RKO (cell line): ENCODE measurements around the gene ACTN1.

Source experiments
- DNase-seq: peaks from one replicate; pipeline ENCODE4 v3.0.0-alpha.2; 2016; ENCODE audit warnings: low spot score

ACTN1 gene

GRCh38 chr14:68936476-68936875, 42.6 kb downstream of the ACTN1 start:
- no peak for DNase-seq

- DNase-seq: no peak
Measured at GRCh38 chr14:68935761-68936214, 43.3 kb downstream of the ACTN1 start.

DNA sequence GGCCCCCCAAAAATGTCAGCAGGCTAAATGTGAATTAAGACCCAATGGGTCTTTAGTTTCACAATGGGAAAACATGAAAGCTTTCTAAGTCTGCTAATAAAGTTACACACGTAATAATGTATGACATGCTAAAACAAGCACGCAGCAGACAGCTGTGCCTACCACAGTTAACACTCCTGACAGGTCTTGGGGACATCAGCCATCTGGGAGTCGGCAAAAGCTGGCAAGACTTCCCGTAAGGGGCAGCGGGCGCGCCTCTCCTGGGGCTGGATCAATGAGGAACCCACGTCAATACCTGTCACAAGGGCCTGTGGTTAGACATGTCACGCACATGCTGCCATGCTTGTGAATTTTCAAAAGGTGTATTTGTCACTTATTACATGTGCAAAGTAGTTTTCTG, 45.0 kb downstream of the ACTN1 start:
- DNase-seq: no peak

GRCh38 chr14:68932686-68933085, 46.4 kb downstream of the ACTN1 start:
- no peak for DNase-seq

- DNase-seq: no peak
Measured at GRCh38 chr14:68932231-68932630, 46.9 kb downstream of the ACTN1 start.

DNA sequence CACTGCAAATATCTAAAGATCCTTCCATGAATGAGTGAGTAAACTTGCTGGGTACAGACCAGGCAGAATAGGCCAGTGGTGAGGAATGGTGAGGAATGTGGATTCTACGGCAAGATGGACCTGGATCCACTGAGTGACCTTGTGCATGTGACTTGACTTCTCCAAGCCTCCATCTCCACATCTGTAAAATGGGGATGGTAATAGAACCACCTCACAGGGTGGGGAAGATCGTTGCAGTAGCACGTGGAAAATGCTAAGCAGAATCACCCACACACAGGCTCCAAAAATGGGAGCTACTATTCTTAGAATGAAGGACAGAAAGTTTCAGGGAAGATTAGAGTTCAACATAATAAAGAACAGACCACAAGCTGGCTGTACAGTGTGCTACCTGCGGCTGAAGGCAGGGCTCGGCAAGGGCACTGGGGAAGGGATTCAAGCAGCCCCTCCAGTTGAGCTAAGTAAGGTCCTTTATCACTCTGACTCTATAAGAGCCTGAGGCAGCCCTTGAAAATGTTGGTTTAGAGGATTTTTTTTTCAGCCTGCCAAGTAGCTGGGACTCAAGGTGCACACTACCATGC, 47.5 kb downstream of the ACTN1 start:
- no peak for DNase-seq

- no peak for DNase-seq
Measured at GRCh38 chr14:68931063-68931462, 48.0 kb downstream of the ACTN1 start.

DNA sequence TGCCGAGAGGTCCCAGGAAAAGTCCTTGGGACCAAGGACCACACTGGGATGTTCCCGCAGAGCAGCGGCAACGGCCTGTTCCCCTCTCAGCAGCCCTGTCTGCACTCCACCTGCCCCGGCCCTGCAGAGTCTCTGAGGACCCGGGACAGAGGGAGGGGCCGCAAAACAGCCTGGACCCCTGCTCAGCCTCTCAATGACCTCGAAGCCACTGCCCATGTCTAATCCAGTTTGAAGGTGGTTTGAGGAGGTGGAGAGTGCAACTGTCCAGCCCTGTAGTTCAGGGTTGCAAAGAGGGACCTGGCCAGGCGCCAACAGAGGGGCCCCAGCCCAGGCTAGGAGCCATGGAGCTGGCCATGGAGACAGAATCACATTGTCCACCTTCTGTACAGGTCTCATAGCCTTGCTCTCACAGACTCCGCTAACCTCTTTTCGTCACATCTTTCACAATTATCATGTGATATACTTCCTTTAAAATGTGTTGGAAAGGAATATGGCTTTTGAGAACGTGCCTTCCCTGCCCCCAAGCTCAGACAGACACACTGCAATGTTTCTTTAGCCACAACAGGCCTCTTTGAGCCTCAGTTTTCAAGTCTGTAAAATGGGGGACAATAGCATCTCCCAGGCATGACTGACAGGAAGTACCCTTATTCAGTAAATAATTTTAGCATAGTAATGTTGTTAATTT, 49.3 kb downstream of the ACTN1 start:
- DNase-seq: no peak

DNA sequence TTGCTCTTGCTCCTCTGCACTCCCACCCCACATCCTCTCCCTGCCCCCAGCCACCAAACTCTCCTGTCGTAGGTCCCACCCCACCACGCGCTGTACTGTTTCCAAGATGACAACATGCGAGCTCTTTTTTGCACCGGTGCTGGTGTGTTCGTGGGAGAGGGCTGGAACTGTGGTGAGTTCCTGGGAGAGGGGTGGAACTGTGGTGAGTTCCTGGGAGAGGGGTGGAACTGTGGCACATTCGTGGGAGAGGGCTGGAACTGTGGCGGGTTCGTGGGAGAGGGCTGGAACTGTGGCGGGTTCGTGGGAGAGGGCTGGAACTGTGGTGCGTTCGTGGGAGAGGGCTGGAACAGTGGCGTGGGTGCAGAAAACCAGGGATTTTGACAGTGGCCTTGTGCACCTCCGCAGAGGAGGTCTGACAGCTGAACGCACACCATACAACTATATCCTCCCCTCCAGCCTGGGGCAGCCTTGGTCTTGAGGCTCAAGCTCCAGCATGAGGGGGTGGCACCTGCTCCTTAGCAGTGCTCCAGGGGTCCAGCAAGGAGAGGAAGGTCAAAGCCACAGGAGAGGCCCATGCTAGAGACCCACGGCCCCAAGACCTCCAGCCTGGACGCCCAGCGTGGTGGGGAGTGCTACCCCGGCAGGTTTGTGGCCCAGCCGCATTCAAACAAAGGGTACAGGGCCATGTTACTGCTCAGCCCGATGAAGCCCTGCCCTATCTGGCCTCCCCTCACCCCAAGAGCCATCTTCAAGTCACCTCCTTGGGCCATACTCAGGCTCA, 50.1 kb downstream of the ACTN1 start:
- DNase-seq: no peak

DNA sequence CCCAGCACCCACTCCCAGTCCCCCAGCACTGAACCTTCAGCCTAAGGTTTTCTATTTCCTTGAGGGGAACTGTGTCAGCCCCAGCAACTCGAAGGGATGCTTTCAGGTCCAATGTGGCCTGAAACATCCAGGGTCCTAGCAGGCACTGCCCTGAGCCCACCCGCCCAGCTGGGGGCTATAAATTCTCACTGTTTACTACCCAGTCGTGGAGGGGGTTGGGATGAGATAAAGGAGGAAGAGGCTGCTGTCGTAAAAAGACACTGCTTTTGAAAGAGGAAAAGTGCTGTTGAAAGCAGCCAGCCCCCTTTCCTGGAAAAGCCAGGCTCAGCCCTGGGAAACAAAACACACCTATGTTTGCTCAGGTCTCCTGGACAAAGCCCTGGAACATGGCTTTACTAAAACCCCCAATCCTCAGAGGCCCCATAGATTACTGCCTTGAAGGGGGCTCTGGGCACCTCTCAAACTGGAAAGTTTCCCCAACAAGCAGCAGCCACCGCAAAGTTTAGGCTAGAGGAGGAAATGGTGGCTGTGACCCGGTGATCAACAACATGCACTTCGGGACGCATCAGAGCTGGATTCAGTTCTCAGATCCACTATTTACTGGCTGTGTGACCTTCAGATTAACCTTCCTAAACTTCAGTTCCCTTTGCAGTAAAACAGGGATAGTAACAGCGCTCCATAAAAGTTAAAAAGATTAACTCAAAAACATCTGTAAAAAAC, 51.0 kb downstream of the ACTN1 start:
- no peak for DNase-seq

GRCh38 chr14:68927089-68927488, 52.0 kb downstream of the ACTN1 start:
- DNase-seq: no peak

- peak; percentile 18 for DNase-seq
Measured at GRCh38 chr14:68926236-68926635, 52.9 kb downstream of the ACTN1 start.

DNA sequence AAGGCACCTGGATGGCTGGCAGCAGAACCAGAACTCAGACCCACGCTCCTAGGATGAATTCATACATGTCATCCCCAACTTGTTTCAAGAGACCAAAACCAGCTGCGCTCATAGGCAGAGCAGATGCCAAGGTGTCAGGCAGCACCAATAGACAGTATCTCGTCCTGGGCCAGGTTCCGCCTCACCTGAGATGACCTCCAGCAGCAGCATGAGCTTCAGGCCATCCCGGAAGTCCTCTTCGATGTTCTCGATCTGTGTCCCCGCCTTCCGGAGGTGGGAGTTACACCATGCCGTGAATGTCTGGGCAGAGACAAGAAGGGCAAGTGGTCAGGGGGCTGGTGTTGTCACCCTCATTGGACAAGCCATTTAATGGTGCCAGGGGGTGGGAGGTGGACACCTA, 53.7 kb downstream of the ACTN1 start:
- DNase-seq: no peak

DNA sequence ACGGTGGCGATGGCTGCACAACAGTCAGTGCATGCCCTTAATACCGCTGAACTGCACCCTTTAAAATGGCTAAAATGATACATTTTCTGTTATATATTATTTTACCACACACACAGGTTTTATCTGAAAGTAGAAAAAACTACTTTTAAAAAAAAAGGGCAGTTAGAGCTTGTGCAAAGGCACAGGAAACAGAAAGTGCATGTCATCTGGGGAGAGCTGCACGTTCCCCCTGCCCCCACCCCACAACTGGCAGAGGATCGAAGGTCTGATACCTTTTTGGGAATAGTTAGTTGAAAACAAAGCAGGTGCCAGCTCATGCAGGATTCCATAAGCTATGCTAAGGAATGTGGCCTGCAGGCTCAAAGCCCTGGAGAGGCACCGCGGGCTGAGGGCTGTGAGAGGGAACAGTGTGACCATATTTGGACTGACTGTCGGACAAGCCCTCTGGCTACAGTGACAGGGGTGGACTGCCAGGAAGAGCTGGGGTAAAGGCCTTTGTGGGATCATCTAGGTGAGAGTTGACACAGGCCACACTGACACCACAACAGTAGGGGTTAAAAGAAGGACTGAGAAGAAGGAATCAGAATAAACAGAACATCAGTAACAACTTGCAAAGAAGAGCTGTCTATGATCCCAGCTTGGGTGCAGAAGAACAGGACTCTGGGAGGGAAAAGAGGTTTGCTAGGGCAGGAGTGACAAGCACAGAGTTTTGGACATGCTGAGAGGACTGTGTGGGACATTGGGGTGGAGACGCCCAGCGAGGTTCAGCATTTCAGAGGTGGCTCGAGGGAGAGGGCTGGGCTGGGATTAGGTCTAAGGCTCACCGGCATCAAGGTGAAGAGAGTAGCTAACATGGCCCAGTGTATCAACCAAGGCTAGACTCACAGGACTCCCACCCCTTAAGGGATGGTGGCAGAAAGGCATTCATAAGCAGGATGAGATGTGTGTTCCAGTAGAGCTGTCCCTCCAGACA, 54.6 kb downstream of the ACTN1 start:
- no peak for DNase-seq

DNA sequence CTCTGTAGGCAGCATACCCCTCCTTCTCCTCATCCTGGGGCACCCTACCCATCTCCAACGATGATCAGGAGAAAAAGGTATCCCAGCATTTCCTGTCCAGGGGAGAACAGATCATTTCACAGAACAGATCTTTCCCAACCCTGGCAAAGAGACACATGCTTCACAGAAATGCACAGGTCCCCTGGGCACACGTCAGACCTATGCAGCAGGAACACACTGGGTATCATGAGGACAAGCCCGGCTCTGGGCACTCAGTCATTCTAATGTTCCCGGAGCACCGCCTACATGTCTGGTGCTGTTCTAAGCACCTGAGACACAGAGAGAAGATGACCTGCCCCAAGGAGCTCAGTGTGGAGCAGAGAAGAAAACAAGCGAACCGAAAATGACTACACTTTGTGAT, 56.2 kb downstream of the ACTN1 start:
- no peak for DNase-seq

DNA sequence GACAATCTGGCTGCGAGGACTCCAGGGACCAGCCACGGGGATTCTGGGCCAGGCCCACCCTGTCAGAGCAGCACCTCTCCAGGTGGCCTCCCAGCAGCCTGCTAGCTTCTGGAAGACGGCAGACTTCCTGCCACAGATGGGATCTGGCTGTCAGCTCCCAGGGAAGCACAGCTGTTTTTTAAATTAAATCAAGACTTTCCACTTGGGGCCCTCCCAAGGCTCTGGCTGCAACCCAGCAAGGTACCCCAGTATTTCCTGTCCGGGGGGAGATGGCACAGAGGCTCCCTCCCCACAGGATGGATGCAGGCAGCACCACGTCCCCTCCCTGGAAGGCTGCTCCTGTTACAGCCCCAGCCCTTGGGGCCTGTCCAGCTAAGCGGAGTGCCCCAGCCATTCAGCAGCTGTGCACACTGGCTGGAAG, 56.9 kb downstream of the ACTN1 start:
- no peak for DNase-seq

- DNase-seq: no peak
Measured at GRCh38 chr14:68921666-68922065, 57.4 kb downstream of the ACTN1 start.

GRCh38 chr14:68921049-68921448, 58.1 kb downstream of the ACTN1 start:
- DNase-seq: no peak

DNA sequence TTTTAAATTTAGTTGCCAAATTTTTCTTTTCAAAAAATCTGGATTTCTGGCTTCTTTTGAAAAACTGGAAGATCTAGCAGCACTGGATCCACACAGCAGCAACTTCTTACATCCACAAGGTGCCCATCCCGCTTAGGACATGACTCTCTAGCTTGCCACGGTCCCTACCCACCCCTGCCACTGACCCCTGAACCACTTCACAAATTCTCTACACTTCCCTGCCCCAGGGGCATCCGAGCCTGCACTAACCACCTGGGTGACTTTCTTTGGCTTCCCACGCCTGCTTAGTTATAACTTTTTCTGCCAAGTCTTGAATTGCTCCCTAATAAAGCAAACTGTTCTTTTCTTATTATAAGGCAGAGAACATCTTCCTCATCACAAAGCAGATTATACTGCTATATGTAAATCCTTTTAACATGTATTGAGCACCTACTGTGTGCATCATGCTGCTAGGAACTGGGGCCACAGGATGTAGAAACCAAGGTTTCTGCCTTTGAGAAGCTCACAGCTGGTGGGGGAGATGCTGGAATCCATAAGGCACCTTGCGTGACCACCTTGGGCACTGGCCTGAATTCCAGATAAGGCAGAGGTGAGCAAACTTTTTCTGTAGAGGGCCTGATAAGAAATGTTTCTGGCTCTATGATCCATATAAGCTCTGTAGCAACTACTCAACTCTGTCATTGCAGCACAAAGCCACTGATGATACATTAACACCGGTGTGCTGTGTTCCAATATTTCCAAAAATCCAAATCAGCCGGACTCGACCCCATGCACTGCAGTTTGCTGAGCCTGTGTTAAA, 59.8 kb downstream of the ACTN1 start:
- no peak for DNase-seq

DNA sequence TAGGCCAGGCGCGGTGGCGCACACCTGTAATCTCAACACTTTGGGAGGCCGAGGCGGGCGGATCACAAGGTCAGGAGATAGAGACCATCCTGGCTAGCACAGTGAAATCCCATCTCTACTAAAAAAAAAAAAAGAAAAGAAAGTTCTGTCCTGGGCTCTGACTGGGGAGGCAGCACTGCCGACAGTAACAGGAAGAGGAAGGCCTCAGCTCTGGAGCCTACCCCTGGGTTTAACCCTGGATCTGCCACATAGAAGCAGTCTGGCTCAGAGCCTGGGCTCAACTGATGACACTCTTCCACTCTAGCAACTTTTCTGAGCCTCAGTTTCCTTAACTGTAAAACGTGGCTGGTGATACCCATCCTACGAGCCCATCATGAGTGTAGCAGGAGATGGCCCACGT, 60.5 kb downstream of the ACTN1 start:
- no peak for DNase-seq
